GM10266 (cell line): Measurements from ENCODE around the gene TAF1B.

Source experiments
- DNase-seq: peaks from one replicate; pipeline ENCODE4 v3.0.0; 2012; ENCODE audit errors: extremely low spot score
- TF ChIP-seq, protein P1 (sequence below): IDR thresholded peaks from 2 replicates; pipeline ENCODE4 v1.5.1; 2012; ENCODE audit warnings: mild to moderate bottlenecking, low read depth; ENCODE audit not compliant: control insufficient read depth, insufficient read depth; ENCODE audit errors: missing control alignments

Gene TAF1B

DNA sequence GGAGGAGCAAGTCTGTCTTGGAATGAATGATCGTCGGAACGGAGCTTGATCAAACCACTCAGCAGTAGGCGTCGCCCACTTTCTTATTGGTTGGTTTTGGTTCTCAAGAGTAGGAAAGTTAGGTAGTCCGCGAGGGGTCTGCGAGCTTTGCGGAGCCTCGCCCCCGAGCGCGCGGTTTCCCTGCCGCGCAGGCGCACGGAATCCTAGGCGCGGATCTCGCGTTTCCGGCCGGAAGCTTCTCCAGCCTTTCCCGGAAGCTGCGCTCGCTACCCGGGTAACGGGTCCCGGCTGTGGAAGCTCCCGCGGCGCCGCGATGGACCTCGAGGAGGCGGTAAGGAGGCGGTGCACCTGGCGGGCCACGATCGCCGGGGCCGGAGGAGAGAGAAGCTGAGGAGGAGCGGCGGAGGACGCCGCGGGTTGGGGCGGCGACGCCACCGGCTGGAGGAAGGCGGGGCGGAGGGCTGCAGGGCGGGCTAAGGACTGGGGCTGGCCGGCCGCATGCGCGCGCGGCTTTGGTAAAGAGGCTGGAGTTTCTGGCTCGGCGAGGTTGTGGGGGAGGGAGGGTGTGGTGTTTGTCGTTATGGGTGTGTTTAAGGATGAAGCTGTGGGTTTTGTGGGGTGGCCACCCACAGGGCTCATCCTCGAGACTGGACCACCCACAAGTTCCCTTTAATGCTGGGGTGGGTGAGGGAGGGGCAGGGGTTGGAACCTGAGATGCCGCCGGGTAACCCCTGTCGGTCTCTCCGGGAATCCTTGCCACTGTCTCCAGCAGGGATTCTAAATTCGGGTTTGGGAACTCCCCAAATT, at the start of gene TAF1B:
TAF1B (plus strand) TSS at position 246 of the 807 bp plus-strand sequence; CDS start at position 314, 68 bp downstream.
- TF ChIP-seq, protein P1, sequence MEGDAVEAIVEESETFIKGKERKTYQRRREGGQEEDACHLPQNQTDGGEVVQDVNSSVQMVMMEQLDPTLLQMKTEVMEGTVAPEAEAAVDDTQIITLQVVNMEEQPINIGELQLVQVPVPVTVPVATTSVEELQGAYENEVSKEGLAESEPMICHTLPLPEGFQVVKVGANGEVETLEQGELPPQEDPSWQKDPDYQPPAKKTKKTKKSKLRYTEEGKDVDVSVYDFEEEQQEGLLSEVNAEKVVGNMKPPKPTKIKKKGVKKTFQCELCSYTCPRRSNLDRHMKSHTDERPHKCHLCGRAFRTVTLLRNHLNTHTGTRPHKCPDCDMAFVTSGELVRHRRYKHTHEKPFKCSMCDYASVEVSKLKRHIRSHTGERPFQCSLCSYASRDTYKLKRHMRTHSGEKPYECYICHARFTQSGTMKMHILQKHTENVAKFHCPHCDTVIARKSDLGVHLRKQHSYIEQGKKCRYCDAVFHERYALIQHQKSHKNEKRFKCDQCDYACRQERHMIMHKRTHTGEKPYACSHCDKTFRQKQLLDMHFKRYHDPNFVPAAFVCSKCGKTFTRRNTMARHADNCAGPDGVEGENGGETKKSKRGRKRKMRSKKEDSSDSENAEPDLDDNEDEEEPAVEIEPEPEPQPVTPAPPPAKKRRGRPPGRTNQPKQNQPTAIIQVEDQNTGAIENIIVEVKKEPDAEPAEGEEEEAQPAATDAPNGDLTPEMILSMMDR: peak; percentile 28
- peak; percentile 90 for DNase-seq

DNA sequence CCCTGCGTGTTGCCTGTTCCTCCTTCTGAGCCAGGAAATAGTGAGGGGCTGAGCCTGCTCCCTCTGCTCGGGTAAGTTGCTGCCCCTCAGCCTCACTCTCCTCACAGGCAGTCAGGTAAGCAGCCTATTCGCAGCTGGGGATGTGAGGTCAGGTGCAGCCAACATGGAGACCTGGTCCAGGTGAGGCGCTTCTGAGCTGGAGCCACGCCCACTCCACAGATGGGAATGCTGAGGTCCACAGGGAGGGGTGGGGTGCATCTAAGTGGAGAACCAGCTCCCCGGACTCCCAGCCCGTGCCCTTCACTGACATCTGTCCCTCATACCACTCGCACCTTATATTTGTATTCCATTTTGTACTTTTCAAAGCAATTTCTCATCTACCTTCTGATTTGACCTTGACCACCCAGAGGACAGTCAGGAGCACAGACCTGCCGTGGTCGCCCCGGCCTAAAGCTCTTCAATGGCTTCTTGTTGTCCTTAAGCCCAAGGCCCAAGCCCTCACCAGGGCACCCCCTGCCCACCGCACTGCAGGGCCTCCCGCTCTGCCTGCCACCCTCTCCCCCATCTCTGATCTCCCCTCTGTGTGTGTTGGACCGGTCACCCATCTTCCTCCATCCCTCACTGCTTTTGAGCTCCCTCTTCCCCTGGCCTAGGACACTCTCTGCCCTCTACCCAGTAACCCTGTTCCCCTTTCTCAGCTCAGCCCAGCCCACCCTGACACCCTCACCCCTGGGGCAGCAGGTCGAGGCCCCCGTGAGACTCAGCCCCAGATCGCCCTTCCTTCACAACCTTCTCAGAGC, 49.2 kb upstream of the TAF1B start:
- no peak for DNase-seq
- TF ChIP-seq, protein P1: no peak

DNA sequence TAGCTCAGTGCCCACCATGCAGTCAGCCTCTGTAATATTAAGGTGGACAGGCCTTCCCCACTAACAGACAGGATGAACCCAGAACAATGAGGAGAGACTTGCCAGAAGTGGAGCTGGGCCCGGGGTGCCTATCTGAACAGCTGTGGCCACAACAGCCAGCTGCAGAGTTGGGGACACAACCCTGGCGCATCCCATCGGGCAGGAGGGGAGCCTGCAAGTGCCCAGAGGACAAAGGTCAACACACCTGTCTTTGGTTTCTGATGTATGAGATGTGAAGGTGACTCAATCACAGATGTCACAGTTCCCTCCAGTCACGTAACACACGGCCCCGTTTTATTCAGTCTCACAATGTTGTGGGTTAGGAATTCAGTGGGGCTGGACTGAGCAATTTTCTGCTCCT, 48.2 kb upstream of the TAF1B start:
- TF ChIP-seq, protein P1: no peak
- no peak for DNase-seq

DNA sequence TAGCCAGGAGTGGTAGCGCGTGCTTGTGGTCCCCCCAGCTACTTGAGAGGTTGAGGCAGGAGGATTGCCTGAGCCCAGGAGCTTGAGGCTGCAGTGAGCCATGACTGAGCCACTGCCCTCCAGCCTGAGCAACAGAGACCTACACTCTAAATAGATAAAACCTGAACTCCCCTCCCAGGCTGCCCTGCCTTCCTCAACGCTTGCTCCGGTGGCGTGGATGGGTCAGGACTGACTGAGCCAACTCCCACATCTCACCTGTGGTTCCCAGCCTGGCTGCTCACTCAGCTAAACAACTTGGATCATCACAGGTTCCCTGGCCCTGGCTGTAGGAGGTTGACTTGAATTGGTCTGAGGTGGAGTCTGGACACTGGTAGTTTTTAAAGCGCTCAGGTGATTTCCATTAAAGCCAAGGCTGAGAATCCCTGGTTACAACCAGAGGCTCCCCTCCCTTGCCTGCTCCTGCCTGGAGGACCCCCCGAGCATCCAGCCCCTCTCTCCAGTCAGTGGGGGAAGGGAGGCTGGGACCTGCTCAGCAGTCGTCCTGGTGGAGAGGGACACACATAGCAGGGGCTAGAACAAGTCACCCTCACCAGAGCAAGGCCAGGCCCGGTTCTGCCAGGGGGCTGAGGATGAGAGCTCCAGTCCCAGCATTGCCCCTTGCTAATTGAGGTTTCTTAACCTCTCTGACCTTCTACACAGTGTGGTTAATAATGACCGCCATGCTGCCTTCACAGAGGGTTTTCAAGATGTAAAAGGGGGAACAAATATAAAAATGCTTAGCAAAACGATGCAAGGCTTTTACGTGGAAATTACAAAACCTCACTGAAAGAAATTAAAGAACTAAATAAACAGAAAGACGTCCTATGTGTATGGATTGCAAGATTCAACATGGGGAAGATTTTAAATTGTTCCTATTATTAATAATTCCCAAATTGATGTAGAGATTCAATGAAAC, 46.9 kb upstream of the TAF1B start:
- TF ChIP-seq, protein P1: no peak
- no peak for DNase-seq

DNA sequence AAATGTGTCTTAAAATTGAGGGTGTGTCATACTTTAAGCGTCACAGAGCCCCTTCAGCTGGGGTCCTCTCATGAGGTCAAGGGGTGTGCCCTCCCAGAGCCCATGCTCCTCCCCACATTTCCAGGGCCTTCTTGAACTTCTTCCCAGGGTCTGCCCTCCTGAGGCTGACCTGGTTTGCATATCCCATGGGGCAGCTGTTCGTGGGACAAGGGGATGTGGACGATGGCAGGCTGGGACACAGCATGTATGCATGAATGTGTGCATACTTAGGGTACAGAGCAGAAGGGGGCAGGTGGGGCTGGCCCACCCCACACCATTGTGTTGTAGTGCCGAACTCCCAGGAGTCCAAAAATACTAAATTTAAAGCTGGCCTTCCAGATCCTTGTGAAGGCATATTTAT, 46.2 kb upstream of the TAF1B start:
- TF ChIP-seq, protein P1: no peak
- DNase-seq: no peak

DNA sequence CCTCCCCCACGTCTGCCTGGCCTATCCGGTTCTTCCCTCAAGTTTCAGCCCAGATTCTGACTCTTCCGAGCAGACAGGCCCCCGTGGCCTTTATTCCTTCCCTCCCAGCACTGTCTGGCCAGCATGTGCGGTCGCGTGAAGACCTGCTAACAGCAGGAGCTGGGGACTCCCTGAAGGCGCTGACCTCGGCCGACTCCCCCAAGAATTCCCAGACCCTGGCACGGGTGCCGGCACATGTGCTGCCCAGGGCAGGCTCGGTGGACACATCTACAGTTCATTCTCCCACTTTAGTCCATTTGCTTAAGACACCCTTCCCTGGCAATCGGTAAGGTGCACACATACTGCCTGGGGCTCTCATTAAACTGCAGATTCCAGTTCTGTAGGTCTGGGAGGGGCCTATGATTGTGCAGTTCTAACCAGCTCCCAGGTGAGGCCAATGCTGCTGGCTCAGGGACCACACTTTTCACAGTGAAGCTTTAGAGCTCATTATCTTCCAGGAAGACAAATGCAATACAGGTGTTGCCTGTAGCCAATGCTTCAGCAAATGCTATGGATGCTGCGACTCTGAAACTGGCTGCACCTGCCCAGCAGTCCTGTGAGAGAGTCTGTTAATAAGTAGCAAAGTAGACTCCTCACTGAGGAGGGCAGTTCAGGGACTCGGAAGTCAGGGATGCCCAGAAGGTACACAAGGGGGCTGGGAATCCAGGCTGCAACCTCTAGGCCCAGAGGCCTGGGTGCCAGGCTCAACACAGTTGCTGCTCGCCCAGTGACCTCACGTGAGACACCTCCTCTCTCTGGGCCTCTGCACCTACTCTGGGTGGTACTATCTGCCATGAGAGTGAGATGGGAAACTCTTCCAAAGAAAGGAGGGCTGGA, 45.4 kb upstream of the TAF1B start:
- TF ChIP-seq, protein P1: no peak
- no peak for DNase-seq
